NCI-H2171 (cell line): ENCODE data around the gene AVPR1B.

Source experiments
- DNase-seq: peaks from one replicate; lab custom pipeline; 2025; lab: John Stamatoyannopoulos, UW

Gene AVPR1B

DNA sequence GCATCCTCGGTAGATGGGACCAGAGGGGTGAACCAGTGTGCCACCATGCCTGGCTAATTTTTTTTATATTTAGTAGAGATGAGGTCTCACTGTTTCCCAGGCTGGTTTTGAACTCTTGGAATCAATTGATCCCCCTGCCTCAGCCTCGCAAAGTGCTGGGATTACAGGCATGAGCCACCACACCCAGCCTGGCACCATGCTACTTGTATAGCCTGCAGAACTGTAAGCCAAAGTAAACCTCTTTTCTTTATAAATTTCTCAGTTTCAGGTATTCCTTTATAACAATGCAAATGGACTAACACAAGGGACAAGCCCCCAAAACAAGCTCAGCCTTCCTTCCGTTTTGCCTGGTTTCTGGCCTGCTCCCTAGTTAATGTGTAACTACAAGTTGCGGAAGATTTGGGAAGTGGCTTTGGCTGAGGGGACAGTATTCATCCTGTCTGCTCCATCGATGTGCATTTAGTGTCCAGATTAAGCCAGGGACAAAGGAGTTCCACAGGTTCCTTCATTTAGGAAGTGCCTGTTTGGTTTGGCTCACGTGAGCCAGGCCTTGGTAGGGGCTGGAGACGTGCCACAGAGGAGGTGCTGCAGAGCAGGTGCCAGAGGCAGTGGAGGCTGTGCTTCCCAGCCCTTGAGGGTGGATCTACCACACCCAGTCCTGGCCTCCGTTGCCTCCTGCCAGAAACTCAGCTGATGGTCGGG is 4.4 kb downstream of the AVPR1B start:
- DNase-seq: no peak

DNA sequence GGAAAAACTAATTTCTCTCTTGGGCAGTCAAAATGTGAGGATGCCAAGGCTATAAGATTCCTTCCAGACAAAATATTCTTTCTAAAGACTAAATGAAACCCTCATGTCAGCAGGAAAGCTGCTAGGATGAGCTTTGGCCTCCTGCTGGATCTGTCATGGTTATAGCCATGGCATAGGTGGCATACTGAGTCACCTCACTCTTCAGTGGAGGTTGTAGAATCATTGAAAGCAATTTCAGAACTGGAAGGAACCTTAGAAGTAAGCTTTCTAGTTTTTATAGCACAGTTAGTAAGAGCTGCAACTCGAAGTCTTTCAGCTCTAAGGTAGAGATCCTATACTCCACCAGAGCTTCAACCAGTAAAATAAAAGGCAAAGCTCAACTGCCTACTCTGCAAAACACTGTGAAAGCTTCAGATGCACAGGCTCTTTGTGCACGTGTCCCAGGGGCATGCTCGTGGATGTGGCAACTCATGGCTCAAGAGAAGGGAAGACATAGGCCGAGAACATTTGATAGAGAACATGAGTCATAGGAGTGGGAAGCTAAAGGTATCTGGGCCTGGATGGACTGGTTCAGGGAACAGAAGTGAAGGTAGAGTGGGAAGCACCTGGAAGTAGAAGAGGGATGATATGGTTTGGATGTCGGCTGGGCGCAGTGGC is 5.8 kb downstream of the AVPR1B start:
- DNase-seq: no peak

DNA sequence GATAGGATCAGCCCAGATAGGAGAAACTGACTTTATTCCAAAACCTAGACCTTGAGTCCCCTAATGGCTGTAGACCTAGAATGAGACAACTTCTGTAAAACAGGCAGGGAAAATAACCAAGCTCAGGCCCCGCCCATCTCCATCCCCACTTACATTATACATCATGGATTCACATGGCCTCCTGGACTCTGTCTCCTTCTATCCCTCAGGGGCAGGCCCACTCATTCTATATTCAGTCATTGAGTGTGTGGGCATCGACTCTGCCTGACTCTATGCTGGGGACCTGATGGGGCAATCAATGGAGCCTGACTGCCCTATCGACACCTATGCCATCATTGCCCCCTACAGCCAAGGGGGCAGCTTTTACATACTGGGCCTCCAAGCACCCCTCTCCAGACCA is 6.4 kb downstream of the AVPR1B start:
- no peak for DNase-seq

GRCh38 chr1:206110161-206110560 is 7.0 kb downstream of the AVPR1B start:
- DNase-seq: no peak

- no peak for DNase-seq
These were observed 7.5 kb downstream of the AVPR1B start for GRCh38 chr1:206109718-206110117.

DNA sequence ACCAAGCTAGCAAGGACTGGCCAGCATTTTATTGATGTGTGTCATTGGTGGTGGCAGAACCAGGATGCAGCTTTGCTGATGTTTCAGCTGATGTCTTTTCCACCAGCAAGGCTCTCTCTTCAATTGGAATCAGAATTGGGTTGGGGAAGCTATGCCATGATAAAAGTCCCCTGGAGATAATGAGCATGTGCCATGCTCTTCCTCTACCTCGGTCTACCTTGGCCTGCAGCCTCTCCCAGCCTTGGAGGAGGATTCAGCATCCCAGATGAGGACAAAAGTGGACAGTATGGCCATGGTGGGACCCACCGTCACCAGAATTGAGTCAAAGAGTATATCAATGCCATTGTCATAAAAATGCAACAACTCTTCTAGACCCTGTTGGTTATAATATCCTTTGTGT is 8.6 kb downstream of the AVPR1B start:
- no peak for DNase-seq

- no peak for DNase-seq
These were observed 10.0 kb downstream of the AVPR1B start for GRCh38 chr1:206107168-206107544.

DNA sequence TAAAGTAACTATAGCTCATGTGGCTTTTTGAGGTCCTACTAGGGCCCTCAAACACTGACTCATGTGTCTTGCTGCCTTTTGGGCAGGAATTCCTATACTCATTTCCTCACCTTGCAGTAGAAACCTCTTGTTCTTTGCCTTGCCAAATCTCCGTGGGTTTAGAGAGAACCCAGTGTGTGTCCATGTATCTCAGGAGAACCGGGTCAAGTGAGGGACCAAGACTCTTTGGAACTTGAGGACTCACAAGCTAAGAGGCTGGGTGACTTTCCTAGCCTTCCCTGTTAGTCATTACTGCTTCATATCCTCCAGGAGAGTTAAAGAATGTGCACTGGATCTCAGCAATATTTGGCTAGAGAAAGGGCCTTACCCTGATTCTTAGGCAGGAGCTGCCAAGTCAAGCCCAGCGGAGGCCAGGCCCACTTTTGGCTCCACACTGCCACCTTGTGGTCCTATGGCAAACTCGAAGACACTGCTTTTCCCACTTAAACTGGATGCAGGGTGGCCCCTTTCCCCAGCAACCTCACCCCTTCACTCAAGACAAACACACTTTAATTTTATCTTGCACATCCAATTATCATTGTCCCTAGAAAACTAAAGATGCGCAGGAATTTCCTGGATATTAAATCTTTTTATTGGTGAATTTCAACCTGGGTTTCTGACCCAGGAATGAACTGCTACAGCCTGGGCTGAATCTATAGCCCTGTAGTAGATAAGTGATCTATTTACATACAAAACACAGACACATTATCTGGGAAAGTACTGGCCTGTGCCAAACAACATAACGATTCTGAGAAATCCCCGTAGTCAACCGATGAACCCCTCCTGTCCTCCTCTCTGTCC is 10.6 kb downstream of the AVPR1B start:
- DNase-seq: peak; percentile 60

DNA sequence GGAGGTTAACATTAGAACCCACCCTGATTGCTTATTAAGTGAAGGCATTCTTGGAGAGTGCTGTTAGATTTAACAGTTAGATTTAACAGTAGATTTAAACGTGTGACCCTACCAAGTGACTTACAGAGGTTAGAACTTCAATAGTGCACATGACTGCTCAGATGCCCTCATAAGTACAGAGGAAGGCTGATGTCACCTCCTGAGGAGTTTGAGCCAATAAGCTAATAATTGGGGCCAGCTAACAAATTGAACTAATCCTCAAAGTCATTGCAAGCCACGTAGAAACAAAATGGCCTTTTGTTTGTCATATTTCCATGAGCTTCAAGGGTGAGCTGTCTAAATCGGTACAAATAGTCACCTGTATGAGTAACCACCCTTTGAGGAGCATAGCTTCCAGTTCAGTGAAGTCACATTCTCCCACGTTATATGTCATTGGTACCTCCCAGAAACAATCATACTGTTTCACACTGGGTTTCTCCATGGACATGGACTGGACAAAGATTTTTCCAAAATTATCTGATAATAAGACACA is 11.7 kb downstream of the AVPR1B start:
- DNase-seq: no peak

DNA sequence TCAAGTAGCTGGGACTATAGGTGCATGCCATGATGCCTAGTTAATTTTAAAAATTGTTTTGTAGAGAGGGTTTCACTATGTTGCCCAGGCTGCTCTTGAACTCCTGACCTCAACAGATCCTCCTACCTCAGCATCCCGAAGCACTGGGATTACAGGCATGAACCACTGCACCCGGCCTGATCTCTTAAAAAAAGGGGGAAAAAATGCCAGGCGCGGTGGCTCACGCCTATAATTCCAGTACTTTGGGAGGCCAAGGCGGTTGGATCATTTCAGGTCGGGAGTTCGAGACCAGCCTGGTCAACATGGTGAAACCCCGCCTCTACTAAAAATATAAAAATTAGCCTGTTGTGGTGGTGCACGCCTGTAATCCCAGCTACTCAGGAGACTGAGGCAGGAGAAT is 13.2 kb downstream of the AVPR1B start:
- DNase-seq: no peak

DNA sequence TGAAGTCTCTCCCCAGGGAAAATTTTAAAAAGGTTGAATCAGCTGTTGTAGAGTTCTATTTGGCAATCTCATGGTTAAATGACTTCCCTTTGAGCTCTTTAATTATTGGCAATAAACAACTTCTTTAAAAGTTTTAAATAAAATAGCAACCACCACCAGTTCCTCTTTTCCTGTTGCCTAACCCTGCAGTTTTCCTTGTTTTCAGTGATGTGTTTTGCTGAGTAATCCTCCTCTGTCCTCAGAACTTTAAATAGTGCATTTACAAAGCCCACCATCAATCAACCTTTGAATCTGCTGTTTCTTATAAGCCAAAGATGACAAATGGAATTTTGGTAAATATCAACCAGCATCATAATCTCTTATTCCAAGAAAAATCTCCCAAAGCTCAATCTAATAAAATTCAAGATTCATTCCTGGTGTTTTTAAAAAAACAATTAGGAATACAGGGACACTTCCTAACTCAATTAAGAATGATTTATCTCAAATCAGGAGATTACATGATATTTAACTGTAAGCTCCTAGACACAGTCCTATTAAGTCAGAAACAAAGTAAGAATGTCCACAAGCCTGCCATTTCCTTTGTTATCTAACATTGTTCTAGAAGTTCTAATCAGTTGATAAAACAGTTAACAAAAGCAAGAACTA is 14.8 kb downstream of the AVPR1B start:
- no peak for DNase-seq

DNA sequence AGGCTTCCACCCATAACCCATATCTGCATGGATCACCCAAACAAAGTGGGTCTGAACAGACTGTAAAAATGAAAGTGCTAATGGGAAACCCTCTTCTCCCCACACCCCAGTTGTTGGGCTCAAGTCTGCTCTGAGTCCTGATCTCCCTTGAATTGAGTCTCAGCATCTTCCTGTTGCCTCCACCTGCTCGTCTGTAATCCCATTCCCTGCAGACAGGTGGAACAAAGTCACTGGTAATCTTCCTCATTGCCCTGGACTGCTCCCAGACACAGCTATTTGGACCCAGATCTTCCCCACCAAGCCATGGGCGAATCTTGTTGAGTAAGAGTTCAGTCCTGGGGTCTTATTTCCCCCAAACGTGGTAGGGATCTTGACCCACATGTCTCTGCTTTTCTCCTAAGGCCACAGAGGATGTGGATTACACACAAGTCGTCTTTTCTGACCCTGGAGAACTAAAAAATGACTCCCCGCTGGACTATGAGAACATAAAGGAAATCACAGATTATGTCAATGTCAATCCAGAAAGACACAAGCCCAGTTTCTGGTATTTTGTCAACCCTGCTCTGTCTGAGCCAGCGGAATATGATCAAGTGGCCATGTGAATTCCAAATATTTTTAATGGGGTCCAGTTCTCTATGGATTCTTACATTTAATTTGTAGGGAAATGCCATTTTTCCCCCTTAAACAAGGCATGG is 15.7 kb downstream of the AVPR1B start:
- no peak for DNase-seq

DNA sequence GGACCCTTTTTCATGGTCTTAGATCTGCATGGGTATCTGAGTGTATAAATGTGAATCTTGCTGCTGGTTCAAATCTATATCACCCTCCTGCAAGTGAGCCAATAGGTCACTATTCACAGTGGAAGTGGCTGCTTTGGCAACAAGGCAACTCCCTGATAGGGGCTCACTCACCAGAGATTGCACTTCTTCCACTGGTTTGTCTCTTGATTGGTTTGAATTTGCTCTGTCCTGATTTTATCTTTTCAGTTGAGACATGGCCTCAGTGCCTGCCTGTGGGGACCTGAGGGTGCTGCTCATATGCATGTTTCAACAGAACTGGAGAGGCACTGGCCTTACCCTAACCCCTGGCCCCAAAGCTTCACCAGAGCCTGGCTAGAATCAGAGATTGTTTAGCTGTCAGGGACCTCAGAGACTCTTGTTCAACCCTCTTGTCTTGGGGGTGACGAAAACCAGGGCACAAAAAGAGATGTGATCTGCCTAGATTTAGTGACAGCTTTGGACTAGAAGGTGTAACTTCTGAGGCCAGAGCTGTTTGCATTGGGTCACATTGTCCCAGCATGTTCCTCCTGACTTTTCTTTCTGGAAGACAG is 16.9 kb downstream of the AVPR1B start:
- DNase-seq: no peak

- DNase-seq: no peak
These were observed 18.8 kb downstream of the AVPR1B start for GRCh38 chr1:206098242-206098919.

DNA sequence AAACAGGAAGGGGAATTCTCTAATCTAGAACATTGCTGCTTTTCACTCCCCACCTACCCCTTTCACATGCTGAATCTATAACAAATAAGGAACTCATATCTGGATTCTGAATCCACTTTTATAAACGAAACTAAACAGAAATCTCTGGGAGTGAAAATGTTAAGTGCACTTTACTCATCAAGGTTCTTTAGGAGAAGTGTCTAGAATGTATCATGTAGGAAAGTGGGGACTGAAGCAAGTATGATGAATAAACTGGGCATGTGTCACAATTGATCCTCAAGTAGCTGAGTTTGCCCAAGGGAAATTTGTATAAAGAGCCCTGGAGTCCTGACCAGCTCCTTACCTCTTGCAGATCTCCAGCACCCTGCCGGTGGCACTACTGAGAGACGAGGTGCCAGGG is 19.8 kb downstream of the AVPR1B start:
- DNase-seq: no peak

DNA sequence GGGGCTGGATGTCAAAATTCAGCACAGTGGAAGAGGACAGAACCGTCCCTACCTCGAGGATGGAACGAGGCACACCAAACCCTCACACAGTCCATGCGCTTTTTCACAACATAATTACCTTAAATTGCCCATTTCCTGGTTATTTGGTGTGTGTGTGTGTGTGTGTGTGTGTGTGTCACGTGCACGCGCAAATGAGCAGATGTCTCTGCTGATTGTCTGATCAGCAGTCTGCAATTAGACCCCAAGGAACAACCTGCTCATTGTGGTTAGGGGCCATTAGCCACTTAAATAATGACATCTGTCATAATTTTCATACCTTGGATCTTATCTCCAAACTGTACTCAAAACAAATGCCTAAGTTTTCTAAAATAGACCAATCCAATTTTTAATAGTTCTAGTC is 23.2 kb downstream of the AVPR1B start:
- DNase-seq: peak; percentile 79

DNA sequence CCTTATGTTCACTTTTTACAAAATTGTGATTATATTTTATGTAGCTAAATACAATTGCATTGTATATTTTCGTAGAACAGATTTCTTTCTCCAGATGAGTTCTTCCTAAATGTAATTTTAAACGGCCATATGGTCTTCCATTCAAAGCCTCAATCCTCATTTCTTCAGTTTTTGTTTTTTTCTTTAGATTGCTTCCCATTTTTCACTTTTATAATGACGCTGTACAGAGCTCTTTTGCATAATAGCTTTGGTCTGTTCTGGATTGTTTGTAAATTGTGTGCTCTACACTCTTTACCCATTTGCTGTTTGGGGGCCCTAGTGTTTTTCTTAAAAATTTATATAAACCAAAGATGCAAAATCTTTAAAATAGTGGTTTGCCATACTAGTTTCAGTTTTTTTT is 27.8 kb downstream of the AVPR1B start:
- DNase-seq: no peak

GRCh38 chr1:206087091-206087490 is 30.1 kb downstream of the AVPR1B start:
- DNase-seq: no peak

DNA sequence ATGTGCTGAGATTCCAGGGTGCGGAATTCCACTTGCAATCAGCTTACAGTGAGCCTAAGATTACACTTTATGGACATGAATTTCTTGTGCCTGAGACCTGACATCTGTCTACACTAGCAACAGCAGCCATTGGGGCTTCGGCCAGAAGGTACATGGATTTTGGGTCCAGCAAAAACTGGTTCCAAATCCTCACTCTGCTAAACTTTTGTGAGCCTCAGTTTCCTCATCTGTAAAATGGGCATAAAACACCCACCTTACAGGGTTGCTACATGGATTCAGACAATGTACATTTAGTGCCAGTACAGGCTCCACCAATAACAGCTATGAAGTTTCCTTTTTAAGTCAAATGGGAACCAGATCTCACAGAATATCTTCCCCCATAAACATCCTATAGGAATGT is 33.4 kb downstream of the AVPR1B start:
- no peak for DNase-seq

GRCh38 chr1:206082831-206083695 is 34.1 kb downstream of the AVPR1B start:
- DNase-seq: no peak
